SK-N-MC (cell line): ENCODE results near the gene ABL2.

Source experiments
- EZH2 ChIP-seq: fragments of 200-600 bp; sonication (generic); IDR thresholded peaks from one replicate; pipeline ENCODE4 v1.6.1; 2017; ENCODE audit warnings: antibody characterized with exemption
- POLR2AphosphoS5 ChIP-seq: IDR thresholded peaks from 2 replicates; pipeline ENCODE4 v1.6.1; 2012; ENCODE audit warnings: mild to moderate bottlenecking, low read depth, low read length, borderline replicate concordance

- TF ChIP-seq POLR2AphosphoS5 (no peak), EZH2 (no peak)
Observed at GRCh38 chr1:179166663-179167417, 62.6 kb downstream of the ABL2 start.
